ENCODE measurements around the gene SREBF2. TPM values are rescaled to one million over a fixed set of nuclear protein-coding genes. Genes with fewer than 3 reads are reported as not detected.

The SREBF2 gene
- total and polyA plus RNA-seq, 9 of the 15 experiments (the other 6 are each of a cell fraction or from before 2014, with no cell fraction given) = 1.1 to 84.2 (median 26.9) TPM

- peaks cover 28% of the 10 kb centered on the region for H3K79me2 ChIP-seq (ENCODE audit: control insufficient read depth, insufficient read depth, low read length)
- in situ Hi-C loops (cut with MboI) = no loop called here
- H3K36me3 ChIP-seq (ENCODE audit: control insufficient read depth, insufficient read depth, low read length) = peaks cover 70% of the 10 kb centered on the region
- ChIA-PET POLR2A (no interaction called here), CTCF (ENCODE audit: low intra/inter-chr PET ratio) (no interaction called here)
- no peak overlapping the region for H2AFZ ChIP-seq (ENCODE audit: low read depth, low read length)
- ATAC-seq (no peak), DNase-seq (ENCODE audit: extremely low read depth in 1 of 4, low spot score in 3 of 4) (no peak), FAIRE-seq (no peak)
- no peaks in the 10 kb centered on the region for H3K27me3 ChIP-seq (ENCODE audit: control insufficient read depth in 2 of 2, insufficient read depth in 2 of 2, low read length in 2 of 2)
- no peak overlapping the region; a peak in 1 of 4 replicates for H3K9ac ChIP-seq (ENCODE audit: insufficient read depth in 1 of 2, low read depth in 2 of 2, low read length in 2 of 2)
- 96% methylated on average over 7 of the region's 10 CpGs for WGBS (ENCODE audit: insufficient coverage, low coverage, missing lambda C conversion rate)
- no peak overlapping the region for H3K4me2 ChIP-seq (ENCODE audit: insufficient read depth, low read length)
- no peak for TF ChIP-seq STAT5A (IDR thresholded peaks at IDR 0.05; ENCODE audit: borderline replicate concordance, low read length)
- TF ChIP-seq, protein P1, sequence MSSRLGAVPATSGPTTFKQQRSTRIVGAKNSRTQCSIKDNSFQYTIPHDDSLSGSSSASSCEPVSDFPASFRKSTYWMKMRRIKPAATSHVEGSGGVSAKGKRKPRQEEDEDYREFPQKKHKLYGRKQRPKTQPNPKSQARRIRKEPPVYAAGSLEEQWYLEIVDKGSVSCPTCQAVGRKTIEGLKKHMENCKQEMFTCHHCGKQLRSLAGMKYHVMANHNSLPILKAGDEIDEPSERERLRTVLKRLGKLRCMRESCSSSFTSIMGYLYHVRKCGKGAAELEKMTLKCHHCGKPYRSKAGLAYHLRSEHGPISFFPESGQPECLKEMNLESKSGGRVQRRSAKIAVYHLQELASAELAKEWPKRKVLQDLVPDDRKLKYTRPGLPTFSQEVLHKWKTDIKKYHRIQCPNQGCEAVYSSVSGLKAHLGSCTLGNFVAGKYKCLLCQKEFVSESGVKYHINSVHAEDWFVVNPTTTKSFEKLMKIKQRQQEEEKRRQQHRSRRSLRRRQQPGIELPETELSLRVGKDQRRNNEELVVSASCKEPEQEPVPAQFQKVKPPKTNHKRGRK (tag; IDR thresholded peaks at IDR 0.05) = no peak
- TF ChIP-seq TRIM28 (IDR thresholded peaks at IDR 0.05) = no peak
- TF ChIP-seq CTCF (IDR thresholded peaks at IDR 0.05 in 2 of 3, conservative IDR thresholded peaks at IDR 0.05 in 1 of 3; ENCODE audit: insufficient read depth in 2 of 3, low read depth in 1 of 3, low read length in 3 of 3) = no peak
- TF ChIP-seq KLF10 (CRISPR knock-in tag; IDR thresholded peaks at IDR 0.05) = no peak
- no peak for TF ChIP-seq CLOCK (CRISPR knock-in tag; IDR thresholded peaks at IDR 0.05; ENCODE audit: borderline replicate concordance)
- TF ChIP-seq KLF1 (tag; IDR thresholded peaks at IDR 0.05) = no peak
- TF ChIP-seq SOX6 (IDR thresholded peaks at IDR 0.05) = no peak
- TF ChIP-seq, protein P2, sequence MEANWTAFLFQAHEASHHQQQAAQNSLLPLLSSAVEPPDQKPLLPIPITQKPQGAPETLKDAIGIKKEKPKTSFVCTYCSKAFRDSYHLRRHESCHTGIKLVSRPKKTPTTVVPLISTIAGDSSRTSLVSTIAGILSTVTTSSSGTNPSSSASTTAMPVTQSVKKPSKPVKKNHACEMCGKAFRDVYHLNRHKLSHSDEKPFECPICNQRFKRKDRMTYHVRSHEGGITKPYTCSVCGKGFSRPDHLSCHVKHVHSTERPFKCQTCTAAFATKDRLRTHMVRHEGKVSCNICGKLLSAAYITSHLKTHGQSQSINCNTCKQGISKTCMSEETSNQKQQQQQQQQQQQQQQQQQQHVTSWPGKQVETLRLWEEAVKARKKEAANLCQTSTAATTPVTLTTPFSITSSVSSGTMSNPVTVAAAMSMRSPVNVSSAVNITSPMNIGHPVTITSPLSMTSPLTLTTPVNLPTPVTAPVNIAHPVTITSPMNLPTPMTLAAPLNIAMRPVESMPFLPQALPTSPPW (CRISPR knock-in tag; IDR thresholded peaks at IDR 0.05) = no peak
- TF ChIP-seq STAG1 (CRISPR knock-in tag; IDR thresholded peaks at IDR 0.05; ENCODE audit: borderline replicate concordance) = no peak
- H3K27ac ChIP-seq (ENCODE audit: extremely low read depth, low read depth, low read length) = no peak overlapping the region
- H3K9me3 ChIP-seq (replicated peaks; ENCODE audit: control insufficient read depth, insufficient read depth, low read depth, low read length) = no peaks in the 10 kb centered on the region
- H3K4me3 ChIP-seq = no peak overlapping the region
- BruUV-seq (replicated peaks) = no TSS peak
- intact Hi-C loops (cut with micrococcal nuclease) = no loop called here
- H4K20me1 ChIP-seq (replicated peaks; ENCODE audit: control insufficient read depth, insufficient read depth, low read length) = peaks cover 16% of the 10 kb centered on the region; the same call in 1 of the 2 replicates
- no peaks in the 10 kb centered on the region for H3K9me1 ChIP-seq (ENCODE audit: control insufficient read depth, insufficient read depth, low read length)
- H3K4me1 ChIP-seq (replicated peaks in 1 of 2; ENCODE audit: control insufficient read depth in 2 of 2, insufficient read depth in 2 of 2, low read length in 2 of 2) = no peaks in the 10 kb centered on the region; a peak in 1 of 5 replicates
Observed at GRCh38 chr22:41868556-41868955, 35.7 kb downstream of the SREBF2 start.
